ENCODE data around the gene ATP11A. TPM values are rescaled to one million over a fixed set of nuclear protein-coding genes. Genes with fewer than 3 reads are reported as not detected.

Gene ATP11A
- total RNA-seq, 5 donors from 2014 or later (not counting 1 experiment from before 2014, with no cell fraction given) = 35.7 to 57.1 (median 48.5) TPM

GRCh38 chr13:112791663-112792440, 102.0 kb downstream of the ATP11A start:
- Histone ChIP-seq H3K9me3 (no peaks in the 10 kb centered on the region), H3K4me1 (ENCODE audit: control insufficient read depth in 1 of 2, extremely low read depth in 1 of 2, insufficient read depth in 2 of 2, low read length in 2 of 2) (peaks cover 0 to 2% of the 10 kb centered on the region in 2 experiments), H3K27me3 (replicated peaks in 1 of 2; ENCODE audit: control insufficient read depth in 2 of 2, extremely low read depth in 1 of 2, insufficient read depth in 2 of 2, low read length in 1 of 2) (no peaks in the 10 kb centered on the region), H3K27ac (ENCODE audit: low read length) (no peak overlapping the region), H3K36me3 (ENCODE audit: control insufficient read depth in 2 of 2, extremely low read depth in 1 of 2, insufficient read depth in 1 of 2, low read length in 1 of 2) (peaks cover 3 to 4% of the 10 kb centered on the region in 2 donors), H3K4me3 (ENCODE audit: control insufficient read depth in 1 of 2, extremely low read depth in 1 of 2, low read length in 1 of 2) (no peak overlapping the region)
- Mint-ChIP-seq H3K27ac (peak overlapping the region in 1 of 2 donors; percentile 84), H3K9me3 (no peaks in the 10 kb centered on the region), H3K27me3 (no peaks in the 10 kb centered on the region), H3K36me3 (peaks cover 38% of the 10 kb centered on the region), H3K4me1 (peaks cover 8 to 17% (median 13%) of the 10 kb centered on the region in 3 donors), H3K4me3 (no peak overlapping the region)
- 94% methylated on average over 16 of the region's 20 CpGs for WGBS (ENCODE audit: insufficient coverage)
- no peak for DNase-seq
- ATAC-seq (replicated peaks in 1 of 4) = no peak
- POLR2A ChIA-PET = no interaction called here
- CTCF ChIA-PET = no interaction called here

GRCh38 chr13:112792511-112792910, 102.7 kb downstream of the ATP11A start:
- ChIA-PET POLR2A (no interaction called here), CTCF (no interaction called here)
- peak overlapping the region in 1 of 2 donors; percentile 84 for H3K27ac Mint-ChIP-seq
- peaks cover 0 to 2% of the 10 kb centered on the region in 2 experiments for H3K4me1 ChIP-seq (ENCODE audit: control insufficient read depth in 1 of 2, extremely low read depth in 1 of 2, insufficient read depth in 2 of 2, low read length in 2 of 2)
- peaks cover 3 to 4% of the 10 kb centered on the region in 2 donors for H3K36me3 ChIP-seq (ENCODE audit: control insufficient read depth in 2 of 2, extremely low read depth in 1 of 2, insufficient read depth in 1 of 2, low read length in 1 of 2)
- H3K9me3 Mint-ChIP-seq = no peaks in the 10 kb centered on the region
- H3K4me3 ChIP-seq (ENCODE audit: control insufficient read depth in 1 of 2, extremely low read depth in 1 of 2, low read length in 1 of 2) = no peak overlapping the region
- H3K36me3 Mint-ChIP-seq = peaks cover 38% of the 10 kb centered on the region
- H3K4me3 Mint-ChIP-seq = no peak overlapping the region
- ATAC-seq (replicated peaks in 1 of 4) (no peak), DNase-seq (no peak)
- H3K4me1 Mint-ChIP-seq = peaks cover 8 to 17% (median 13%) of the 10 kb centered on the region in 3 donors
- 58% methylated on average over 2 of the region's 6 CpGs for WGBS (ENCODE audit: insufficient coverage)
- no peak overlapping the region for H3K27ac ChIP-seq (ENCODE audit: low read length)
- no peaks in the 10 kb centered on the region for H3K9me3 ChIP-seq
- H3K27me3 Mint-ChIP-seq = no peaks in the 10 kb centered on the region
- H3K27me3 ChIP-seq (replicated peaks in 1 of 2; ENCODE audit: control insufficient read depth in 2 of 2, extremely low read depth in 1 of 2, insufficient read depth in 2 of 2, low read length in 1 of 2) = no peaks in the 10 kb centered on the region

GRCh38 chr13:112793545-112794445, 104.0 kb downstream of the ATP11A start:
- POLR2A ChIA-PET = no interaction called here
- no peaks in the 10 kb centered on the region for H3K27me3 Mint-ChIP-seq
- H3K36me3 Mint-ChIP-seq = peaks cover 37% of the 10 kb centered on the region
- H3K4me3 ChIP-seq (ENCODE audit: control insufficient read depth in 1 of 2, extremely low read depth in 1 of 2, low read length in 1 of 2) = no peak overlapping the region
- peaks cover under 1 to 3% (median 2%) of the 10 kb centered on the region in 3 donors for H3K9me3 Mint-ChIP-seq
- peaks cover 0 to 2% of the 10 kb centered on the region in 2 experiments for H3K4me1 ChIP-seq (ENCODE audit: control insufficient read depth in 1 of 2, extremely low read depth in 1 of 2, insufficient read depth in 2 of 2, low read length in 2 of 2)
- H3K4me3 Mint-ChIP-seq = no peak overlapping the region
- no peak overlapping the region for H3K27ac Mint-ChIP-seq
- H3K27ac ChIP-seq (ENCODE audit: low read length) = no peak overlapping the region
- peaks cover 8 to 17% (median 13%) of the 10 kb centered on the region in 3 donors for H3K4me1 Mint-ChIP-seq
- no peaks in the 10 kb centered on the region for H3K9me3 ChIP-seq
- H3K27me3 ChIP-seq (replicated peaks in 1 of 2; ENCODE audit: control insufficient read depth in 2 of 2, extremely low read depth in 1 of 2, insufficient read depth in 2 of 2, low read length in 1 of 2) = no peaks in the 10 kb centered on the region
- DNase-seq = no peak
- ATAC-seq (replicated peaks in 1 of 4) = no peak
- CTCF ChIA-PET = no interaction called here
- peaks cover 3 to 4% of the 10 kb centered on the region in 2 donors for H3K36me3 ChIP-seq (ENCODE audit: control insufficient read depth in 2 of 2, extremely low read depth in 1 of 2, insufficient read depth in 1 of 2, low read length in 1 of 2)
- WGBS (ENCODE audit: insufficient coverage) = 100% methylated on average over 21 of the region's 26 CpGs

- CTCF ChIA-PET = no interaction called here
- H3K27me3 Mint-ChIP-seq = no peaks in the 10 kb centered on the region
- POLR2A ChIA-PET = interaction anchor here in 1 of 2 donors (0.6 kb wide), 1 partner anchor 241 kb away, joined by 3 read pairs; no protein-coding TSS in a partner anchor
- peaks cover 5 to 14% (median 8%) of the 10 kb centered on the region in 3 donors for H3K9me3 Mint-ChIP-seq
- no peak overlapping the region for H3K27ac ChIP-seq (ENCODE audit: low read length)
- ATAC-seq (replicated peaks in 1 of 4) = no peak
- no peaks in the 10 kb centered on the region for H3K9me3 ChIP-seq
- 85% methylated on average over 3 of the region's 4 CpGs for WGBS (ENCODE audit: insufficient coverage)
- no peaks in the 10 kb centered on the region for H3K27me3 ChIP-seq (replicated peaks in 1 of 2; ENCODE audit: control insufficient read depth in 2 of 2, extremely low read depth in 1 of 2, insufficient read depth in 2 of 2, low read length in 1 of 2)
- no peak overlapping the region for H3K4me3 ChIP-seq (ENCODE audit: control insufficient read depth in 1 of 2, extremely low read depth in 1 of 2, low read length in 1 of 2)
- H3K36me3 ChIP-seq (ENCODE audit: control insufficient read depth in 2 of 2, extremely low read depth in 1 of 2, insufficient read depth in 1 of 2, low read length in 1 of 2) = peaks cover 0 to 4% of the 10 kb centered on the region in 2 donors
- H3K4me1 Mint-ChIP-seq = peaks cover 8 to 17% (median 13%) of the 10 kb centered on the region in 3 donors
- no peak overlapping the region for H3K27ac Mint-ChIP-seq
- DNase-seq = no peak
- H3K4me1 ChIP-seq (ENCODE audit: control insufficient read depth in 1 of 2, extremely low read depth in 1 of 2, insufficient read depth in 2 of 2, low read length in 2 of 2) = peaks cover 0 to 2% of the 10 kb centered on the region in 2 experiments
- H3K4me3 Mint-ChIP-seq = no peak overlapping the region
- peaks cover 40% of the 10 kb centered on the region for H3K36me3 Mint-ChIP-seq
Observed at GRCh38 chr13:112795277-112795676, 105.4 kb downstream of the ATP11A start.

- H3K4me3 ChIP-seq (ENCODE audit: control insufficient read depth in 1 of 2, extremely low read depth in 1 of 2, low read length in 1 of 2) = no peak overlapping the region
- Mint-ChIP-seq H3K9me3 (peaks cover 5 to 14% (median 8%) of the 10 kb centered on the region in 3 donors), H3K4me1 (peaks cover 8 to 15% (median 13%) of the 10 kb centered on the region in 3 donors), H3K36me3 (peaks cover 36% of the 10 kb centered on the region), H3K27ac (no peak overlapping the region), H3K4me3 (no peak overlapping the region), H3K27me3 (no peaks in the 10 kb centered on the region)
- H3K27ac ChIP-seq (ENCODE audit: low read length) = no peak overlapping the region
- ChIA-PET POLR2A (interaction anchor here in 1 of 2 donors (0.6 kb wide), 1 partner anchor 243 kb away, joined by 3 read pairs; no protein-coding TSS in a partner anchor), CTCF (no interaction called here)
- no peak for ATAC-seq (replicated peaks in 1 of 4)
- H3K9me3 ChIP-seq = no peaks in the 10 kb centered on the region
- peaks cover 0 to 4% of the 10 kb centered on the region in 2 donors for H3K36me3 ChIP-seq (ENCODE audit: control insufficient read depth in 2 of 2, extremely low read depth in 1 of 2, insufficient read depth in 1 of 2, low read length in 1 of 2)
- no peaks in the 10 kb centered on the region for H3K27me3 ChIP-seq (replicated peaks in 1 of 2; ENCODE audit: control insufficient read depth in 2 of 2, extremely low read depth in 1 of 2, insufficient read depth in 2 of 2, low read length in 1 of 2)
- no peak for DNase-seq
- peaks cover 0 to 2% of the 10 kb centered on the region in 2 experiments for H3K4me1 ChIP-seq (ENCODE audit: control insufficient read depth in 1 of 2, extremely low read depth in 1 of 2, insufficient read depth in 2 of 2, low read length in 2 of 2)
- 100% methylated on average over 6 of the region's 9 CpGs for WGBS (ENCODE audit: insufficient coverage)
Observed at GRCh38 chr13:112796190-112796915, 106.5 kb downstream of the ATP11A start.

GRCh38 chr13:112799394-112799793, 109.6 kb downstream of the ATP11A start:
- Histone ChIP-seq H3K27ac (ENCODE audit: low read length) (no peak overlapping the region), H3K4me3 (ENCODE audit: control insufficient read depth in 1 of 2, extremely low read depth in 1 of 2, low read length in 1 of 2) (no peak overlapping the region), H3K4me1 (ENCODE audit: control insufficient read depth in 1 of 2, extremely low read depth in 1 of 2, insufficient read depth in 2 of 2, low read length in 2 of 2) (no peaks in the 10 kb centered on the region), H3K27me3 (replicated peaks in 1 of 2; ENCODE audit: control insufficient read depth in 2 of 2, extremely low read depth in 1 of 2, insufficient read depth in 2 of 2, low read length in 1 of 2) (no peaks in the 10 kb centered on the region), H3K9me3 (no peaks in the 10 kb centered on the region), H3K36me3 (ENCODE audit: control insufficient read depth in 2 of 2, extremely low read depth in 1 of 2, insufficient read depth in 1 of 2, low read length in 1 of 2) (no peaks in the 10 kb centered on the region)
- no peak overlapping the region for H3K4me3 Mint-ChIP-seq
- 86% methylated on average over 1 of the region's 1 CpG for WGBS (ENCODE audit: insufficient coverage)
- H3K27ac Mint-ChIP-seq = no peak overlapping the region
- no peaks in the 10 kb centered on the region for H3K27me3 Mint-ChIP-seq
- no peak for DNase-seq
- ChIA-PET CTCF (no interaction called here), POLR2A (no interaction called here)
- peaks cover 4 to 8% (median 6%) of the 10 kb centered on the region in 3 donors for H3K4me1 Mint-ChIP-seq
- H3K36me3 Mint-ChIP-seq = peaks cover 23% of the 10 kb centered on the region
- peaks cover 5 to 14% (median 8%) of the 10 kb centered on the region in 3 donors for H3K9me3 Mint-ChIP-seq
- ATAC-seq (replicated peaks in 1 of 4) = no peak

Measured in T-cell (primary cell).